Parathyroid adenoma (tissue), 2 donors: ENCODE data around the gene PIP4K2A.

Experiments
- H2AFZ ChIP-seq: fragments of 300-600 bp; sonication (generic); one replicate; pipeline ENCODE4 v1.7.0; 2017; ENCODE audit warnings: antibody characterized with exemption, mild to moderate bottlenecking
- H3K27ac ChIP-seq: fragments of 300-600 bp; sonication (generic); one replicate; pipeline ENCODE4 v1.7.0; 2017
- H3K27me3 ChIP-seq: fragments of 300-600 bp; sonication (generic); one replicate; pipeline ENCODE4 v1.7.0; 2017; ENCODE audit warnings: low read length; ENCODE audit not compliant: control insufficient read depth, insufficient read depth
- H3K36me3 ChIP-seq: fragments of 300-600 bp; sonication (generic); one replicate; pipeline ENCODE4 v1.7.0; 2017; ENCODE audit warnings: low read length; ENCODE audit not compliant: control insufficient read depth, insufficient read depth
- H3K4me1 ChIP-seq: fragments of 300-600 bp; sonication (generic); one replicate; pipeline ENCODE4 v1.7.0; 2017; ENCODE audit warnings: control low read depth
- H3K4me2 ChIP-seq: fragments of 300-600 bp; sonication (generic); one replicate; pipeline ENCODE4 v1.7.0; 2017; ENCODE audit warnings: low read length
- H3K4me3 ChIP-seq: fragments of 300-600 bp; sonication (generic); one replicate; pipeline ENCODE4 v1.7.0; 2017; ENCODE audit warnings: low read depth, low read length
- H3K79me2 ChIP-seq: fragments of 300-600 bp; sonication (generic); one replicate; pipeline ENCODE4 v1.7.0; 2017; ENCODE audit warnings: control low read depth
- H3K9ac ChIP-seq: fragments of 300-600 bp; sonication (generic); one replicate; pipeline ENCODE4 v1.7.0; 2017; ENCODE audit warnings: mild to moderate bottlenecking
- H3K9me3 ChIP-seq: fragments of 300-600 bp; sonication (generic); one replicate; pipeline ENCODE4 v1.7.0; 2017; ENCODE audit warnings: low read length; ENCODE audit not compliant: control insufficient read depth
- CTCF ChIP-seq: fragments of 300-600 bp; sonication (generic); IDR thresholded peaks from one replicate; pipeline ENCODE4 v1.7.0; 2017; ENCODE audit warnings: antibody characterized with exemption, mild to moderate bottlenecking
- donor health status: primary hyperparathyroidism.

PIP4K2A gene

GRCh38 chr10:22666287-22667092 lies 47.9 kb downstream of the PIP4K2A start:
- Histone ChIP-seq H3K36me3 (no peaks in the 10 kb centered on the region), H3K27me3 (no peaks in the 10 kb centered on the region), H3K79me2 (peaks cover 3% of the 10 kb centered on the region), H3K4me3 (no peak overlapping the region), H3K9ac (no peak overlapping the region), H3K9me3 (no peaks in the 10 kb centered on the region), H3K4me1 (no peaks in the 10 kb centered on the region), H3K27ac (no peak overlapping the region), H2AFZ (no peak overlapping the region), H3K4me2 (no peak overlapping the region)
- TF ChIP-seq CTCF: no peak

- H3K27ac ChIP-seq: no peak overlapping the region
- H2AFZ ChIP-seq: no peak overlapping the region
- H3K36me3 ChIP-seq: no peaks in the 10 kb centered on the region
- no peak overlapping the region for H3K4me3 ChIP-seq
- no peak overlapping the region for H3K4me2 ChIP-seq
- peaks cover 3% of the 10 kb centered on the region for H3K79me2 ChIP-seq
- no peak for TF ChIP-seq CTCF
- H3K9me3 ChIP-seq: no peaks in the 10 kb centered on the region
- no peak overlapping the region for H3K9ac ChIP-seq
- H3K27me3 ChIP-seq: no peaks in the 10 kb centered on the region
- H3K4me1 ChIP-seq: no peaks in the 10 kb centered on the region
These were observed 49.0 kb downstream of the PIP4K2A start for GRCh38 chr10:22665329-22665728.

- Histone ChIP-seq H3K27ac (no peak overlapping the region), H3K79me2 (no peaks in the 10 kb centered on the region), H3K4me2 (no peak overlapping the region), H3K27me3 (no peaks in the 10 kb centered on the region), H2AFZ (no peak overlapping the region), H3K9ac (no peak overlapping the region), H3K9me3 (no peaks in the 10 kb centered on the region), H3K36me3 (no peaks in the 10 kb centered on the region), H3K4me1 (no peaks in the 10 kb centered on the region), H3K4me3 (no peak overlapping the region)
- no peak for TF ChIP-seq CTCF
These were observed 51.5 kb downstream of the PIP4K2A start for GRCh38 chr10:22662733-22663330.

- no peak for TF ChIP-seq CTCF
- Histone ChIP-seq H3K27ac (no peak overlapping the region), H3K36me3 (no peaks in the 10 kb centered on the region), H3K4me3 (no peak overlapping the region), H3K4me1 (no peaks in the 10 kb centered on the region), H3K4me2 (no peak overlapping the region), H3K79me2 (no peaks in the 10 kb centered on the region), H2AFZ (no peak overlapping the region), H3K27me3 (no peaks in the 10 kb centered on the region), H3K9me3 (no peaks in the 10 kb centered on the region), H3K9ac (no peak overlapping the region)
These were observed 54.5 kb downstream of the PIP4K2A start for GRCh38 chr10:22659866-22660265.
